ENCODE data around the gene PDYN. TPM values are rescaled to one million over a fixed set of nuclear protein-coding genes. Genes with fewer than 3 reads are reported as not detected.

PDYN gene
- total and polyA plus RNA-seq, 7 donors = not detected

- Histone ChIP-seq H3K27me3 (ENCODE audit: insufficient read depth in 3 of 3, low read length in 2 of 3) (peaks cover 0 to 3% (median 0%) of the 10 kb centered on the region in 3 donors), H3K9me3 (no peaks in the 10 kb centered on the region), H3K4me3 (no peak overlapping the region), H3K36me3 (ENCODE audit: insufficient read depth in 1 of 2, low read depth in 1 of 2) (no peaks in the 10 kb centered on the region), H3K4me1 (peaks cover 48% of the 10 kb centered on the region), H3K27ac (peak overlapping the region; percentile 81)
- peak; percentile 85 for DNase-seq
- 17 to 43% (median 19%) methylated on average over 9 of the region's 9 CpGs for WGBS, 3 donors
- no peak for TF ChIP-seq CTCF (IDR thresholded peaks at IDR 0.05)
- intact Hi-C loops (cut with DNase I) = no loop called here
- ATAC-seq = peak; percentile 54 to 74 (median 70)
Observed at GRCh38 chr20:1945134-1945618, 48.7 kb downstream of the PDYN start.

- no peaks in the 10 kb centered on the region for H3K36me3 ChIP-seq (ENCODE audit: insufficient read depth in 1 of 2, low read depth in 1 of 2)
- peaks cover 0 to 3% (median 0%) of the 10 kb centered on the region in 3 donors for H3K27me3 ChIP-seq (ENCODE audit: insufficient read depth in 3 of 3, low read length in 2 of 3)
- no peaks in the 10 kb centered on the region for H3K9me3 ChIP-seq
- intact Hi-C loops (cut with DNase I) = loop anchor here in 1 of 2 donors (5.0 kb wide), 1 partner anchor 47 kb away; the partner anchor contains the start of gene SIRPA
- peaks cover 55% of the 10 kb centered on the region for H3K4me1 ChIP-seq
- WGBS, 3 donors = 74 to 86% (median 74%) methylated on average over 6 of the region's 6 CpGs
- ATAC-seq (no peak), DNase-seq (no peak)
- peak overlapping the region; percentile 81 for H3K27ac ChIP-seq
- no peak overlapping the region for H3K4me3 ChIP-seq
- TF ChIP-seq CTCF (IDR thresholded peaks at IDR 0.05) = no peak
Observed at GRCh38 chr20:1944345-1945091, 49.3 kb downstream of the PDYN start.

- Histone ChIP-seq H3K27ac (no peak overlapping the region), H3K9me3 (no peaks in the 10 kb centered on the region), H3K27me3 (ENCODE audit: insufficient read depth in 3 of 3, low read length in 2 of 3) (peaks cover 0 to 3% (median 0%) of the 10 kb centered on the region in 3 donors), H3K4me1 (peaks cover 63% of the 10 kb centered on the region), H3K4me3 (no peak overlapping the region), H3K36me3 (ENCODE audit: insufficient read depth in 1 of 2, low read depth in 1 of 2) (no peaks in the 10 kb centered on the region)
- ATAC-seq (peak in 2 of 4 donors; percentile 29 to 44), DNase-seq (peak; percentile 64 to 77)
- WGBS, 3 donors = 79 to 81% (median 80%) methylated on average over 8 of the region's 8 CpGs
- intact Hi-C loops (cut with DNase I) = loop anchor here in 1 of 2 donors (5.0 kb wide), 1 partner anchor 46 kb away; the partner anchor contains the start of gene SIRPA
- TF ChIP-seq CTCF (IDR thresholded peaks at IDR 0.05) = no peak
Observed at GRCh38 chr20:1943275-1944002, 50.4 kb downstream of the PDYN start.

- Histone ChIP-seq H3K9me3 (no peaks in the 10 kb centered on the region), H3K36me3 (ENCODE audit: insufficient read depth in 1 of 2, low read depth in 1 of 2) (no peaks in the 10 kb centered on the region), H3K27ac (no peak overlapping the region), H3K4me3 (no peak overlapping the region), H3K27me3 (ENCODE audit: insufficient read depth in 3 of 3, low read length in 2 of 3) (peaks cover 0 to 3% (median 0%) of the 10 kb centered on the region in 3 donors), H3K4me1 (peaks cover 61% of the 10 kb centered on the region)
- ATAC-seq (no peak), DNase-seq (no peak)
- TF ChIP-seq CTCF (IDR thresholded peaks at IDR 0.05) = no peak
- 87 to 90% (median 88%) methylated on average over 13 of the region's 13 CpGs for WGBS, 3 donors
- intact Hi-C loops (cut with DNase I) = loop anchor here in 1 of 2 donors (5.0 kb wide), 1 partner anchor 45 kb away; the partner anchor contains the start of gene SIRPA
Observed at GRCh38 chr20:1942486-1943274, 51.2 kb downstream of the PDYN start.
